SH-SY5Y (cell line): ENCODE data around the gene KCNQ1OT1.
A peak's percentile ranks its signal among the peaks of the same experiment; 100 is the strongest.

Source experiments
- GATA2 ChIP-seq: IDR thresholded peaks from 2 replicates; pipeline ENCODE4 v1.6.1; 2011; ENCODE audit warnings: mild to moderate bottlenecking, low read depth, low read length
- GATA3 ChIP-seq: IDR thresholded peaks from 2 replicates; pipeline ENCODE4 v1.6.1; 2011; ENCODE audit warnings: low read depth, mild to moderate bottlenecking, low read length, moderate library complexity

Gene KCNQ1OT1

DNA sequence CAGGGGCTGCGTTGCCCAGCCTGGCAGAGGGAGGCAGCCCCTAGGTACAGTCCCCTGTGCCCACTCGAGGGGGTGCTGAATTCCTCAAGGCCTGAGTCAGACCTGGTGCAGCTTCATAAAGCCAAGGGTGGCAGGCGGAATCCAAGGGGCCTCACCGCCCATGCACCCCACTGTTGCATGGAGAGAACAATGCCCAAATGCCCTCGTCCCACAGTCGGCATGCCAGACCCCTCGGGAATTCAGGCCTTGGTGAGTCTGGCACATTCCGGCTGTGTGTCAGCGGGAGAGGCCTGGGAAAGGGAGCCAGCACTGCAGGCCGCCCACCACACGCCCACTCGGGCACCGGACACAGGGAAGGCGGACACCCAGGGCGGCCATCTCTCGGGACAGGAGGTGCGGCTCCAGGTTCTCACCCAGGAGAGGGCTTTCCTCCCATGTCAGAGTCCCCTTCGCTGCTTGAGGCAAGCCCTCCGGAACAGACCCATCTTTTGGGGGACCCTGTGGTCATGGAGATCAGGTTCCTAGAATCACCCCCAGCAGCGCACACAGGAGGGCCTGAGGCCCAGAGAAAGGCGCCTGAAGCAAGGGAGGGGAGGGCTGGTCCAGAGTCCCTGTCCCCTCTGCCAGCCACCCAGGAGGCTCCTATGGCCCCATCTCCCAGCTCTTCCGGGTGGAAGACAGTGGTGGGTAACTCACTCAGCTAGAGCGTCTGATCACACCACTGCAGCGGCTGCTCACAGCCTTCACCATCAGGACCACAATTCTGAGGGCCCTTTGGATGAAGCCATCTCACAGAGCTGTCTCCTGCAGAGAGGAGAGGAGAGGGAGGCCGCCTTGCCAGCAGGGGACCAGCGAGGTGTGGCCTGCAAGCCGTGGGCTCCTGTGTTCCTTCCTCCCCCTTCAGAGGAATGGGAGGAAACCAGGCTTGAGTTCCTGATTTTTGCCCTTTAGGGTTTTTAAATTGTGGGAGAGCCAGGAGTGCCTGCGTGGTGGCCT is 31.6 kb upstream of the KCNQ1OT1 start:
- TF ChIP-seq GATA2 = no peak
- TF ChIP-seq GATA3 = no peak

DNA sequence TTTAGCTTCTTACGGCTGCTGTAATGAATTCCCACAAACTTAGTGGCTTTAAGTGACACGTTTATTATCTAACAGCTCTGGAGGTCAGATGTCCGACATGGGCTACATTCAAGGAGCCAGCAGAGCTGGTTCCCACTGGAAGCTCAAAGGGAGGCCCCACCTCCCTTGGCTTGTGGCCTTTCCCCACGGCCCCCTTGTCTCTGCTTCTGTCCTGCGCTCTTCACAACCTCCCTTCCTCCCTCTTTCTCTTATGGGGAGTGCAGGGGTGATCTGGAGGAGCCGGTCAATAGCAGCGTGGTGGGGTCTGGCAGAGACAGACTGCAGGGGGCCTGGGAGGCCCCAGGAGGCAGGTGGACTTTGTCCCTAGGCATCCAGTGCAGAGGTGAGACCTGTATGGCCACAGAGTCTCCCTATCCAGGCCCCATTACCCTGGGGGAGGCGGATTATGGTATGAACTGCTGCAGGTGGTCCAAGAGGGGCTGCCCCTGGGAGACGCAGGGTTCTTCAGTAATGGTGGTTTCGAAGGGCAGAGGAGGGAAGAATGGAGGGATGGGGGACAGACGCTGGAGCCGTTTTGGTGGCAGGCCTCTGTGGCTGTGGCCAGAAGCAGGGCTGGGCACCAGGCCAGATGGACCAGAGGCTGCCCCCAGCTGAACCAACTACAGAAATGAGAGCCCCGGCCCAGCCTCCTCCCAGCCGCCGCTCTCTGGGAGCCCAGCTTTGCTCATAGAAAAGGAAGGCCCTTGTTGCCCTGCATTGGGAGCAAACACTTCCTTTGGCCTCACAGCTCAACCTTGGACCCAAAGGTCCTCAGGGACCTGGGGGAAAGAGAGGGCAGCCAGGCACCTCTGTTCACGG is 30.7 kb upstream of the KCNQ1OT1 start:
- TF ChIP-seq GATA2 (no peak), GATA3 (no peak)

DNA sequence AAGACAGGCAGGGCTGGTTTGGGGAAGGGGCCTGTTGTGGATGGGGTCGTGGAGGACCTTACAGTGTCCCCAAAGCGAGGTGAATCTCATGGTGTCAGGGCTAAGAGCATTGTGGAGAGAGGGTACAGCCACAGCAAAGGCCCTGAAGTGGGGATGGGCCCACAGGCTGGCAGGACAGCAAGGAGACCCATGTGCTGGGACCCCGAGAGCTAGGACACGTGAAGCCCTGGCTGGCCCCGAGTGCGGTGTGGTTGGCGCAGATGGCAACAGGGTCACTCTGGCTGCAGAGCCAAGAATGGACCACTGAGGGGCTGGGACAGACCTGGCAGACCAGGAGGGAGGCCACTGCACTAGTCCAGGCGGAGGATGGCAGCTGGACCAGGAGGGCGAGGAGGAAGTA is 30.0 kb upstream of the KCNQ1OT1 start:
- TF ChIP-seq GATA2 (no peak), GATA3 (no peak)

DNA sequence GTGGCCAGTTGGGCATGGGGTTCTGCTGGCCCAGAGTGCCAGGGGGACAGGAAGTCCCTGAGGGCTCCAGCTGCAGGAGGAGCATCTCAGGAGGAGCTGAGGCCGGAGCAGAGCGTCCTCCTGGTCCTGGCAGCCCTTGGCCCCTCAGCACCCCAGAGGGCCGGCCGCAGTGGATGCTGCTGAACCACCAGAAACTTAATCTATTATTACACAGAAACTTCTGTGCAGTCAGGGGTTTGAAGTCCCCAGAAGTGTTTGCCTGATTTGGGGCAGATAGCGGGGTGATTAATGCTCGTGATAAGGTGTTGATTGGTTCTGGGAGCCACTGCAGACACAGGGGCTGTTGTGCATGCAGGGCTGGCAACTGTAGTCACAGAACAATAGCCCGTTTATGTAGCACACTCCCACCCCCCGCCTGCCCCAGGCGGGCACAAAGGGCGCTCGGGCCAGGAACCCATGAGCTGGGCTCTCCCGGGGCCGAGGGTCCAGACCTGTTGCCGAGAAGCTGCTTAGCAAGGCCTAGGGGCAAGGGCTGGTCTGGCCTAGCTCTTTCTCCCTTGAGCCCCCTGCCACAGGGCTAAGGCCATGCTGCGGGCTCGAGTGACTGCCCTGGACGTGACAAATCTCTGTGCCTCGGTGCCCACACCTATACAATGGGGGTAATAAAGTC is 29.0 kb upstream of the KCNQ1OT1 start:
- TF ChIP-seq GATA2 (peak; percentile 92), GATA3 (no peak)

DNA sequence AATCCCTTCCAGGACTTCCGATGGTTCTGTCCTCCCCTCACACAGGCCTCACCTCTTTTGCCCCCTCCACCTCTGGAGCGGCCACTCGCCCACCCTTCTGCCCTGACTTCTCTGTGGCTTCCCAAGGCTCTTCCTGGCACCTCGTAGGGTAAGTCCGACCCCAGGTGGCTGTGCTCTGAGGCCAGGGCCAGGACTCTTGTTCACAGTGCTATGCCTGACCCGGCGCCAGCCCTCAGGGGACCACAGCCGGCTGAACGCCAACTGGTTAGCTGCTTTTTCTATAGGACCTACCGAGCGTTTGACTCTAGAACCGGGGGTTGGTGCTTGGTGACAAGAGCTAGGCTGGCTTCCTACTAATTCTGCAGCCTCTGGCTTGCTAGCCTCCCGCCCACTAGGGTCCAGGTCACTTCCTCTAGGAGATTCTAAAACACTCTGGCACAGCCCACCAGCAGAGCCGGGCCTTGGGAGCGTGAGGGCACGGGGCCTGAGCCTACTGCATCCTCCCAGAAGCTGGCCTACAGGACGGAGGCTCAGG is 28.4 kb upstream of the KCNQ1OT1 start:
- TF ChIP-seq GATA2 = no peak
- no peak for TF ChIP-seq GATA3

DNA sequence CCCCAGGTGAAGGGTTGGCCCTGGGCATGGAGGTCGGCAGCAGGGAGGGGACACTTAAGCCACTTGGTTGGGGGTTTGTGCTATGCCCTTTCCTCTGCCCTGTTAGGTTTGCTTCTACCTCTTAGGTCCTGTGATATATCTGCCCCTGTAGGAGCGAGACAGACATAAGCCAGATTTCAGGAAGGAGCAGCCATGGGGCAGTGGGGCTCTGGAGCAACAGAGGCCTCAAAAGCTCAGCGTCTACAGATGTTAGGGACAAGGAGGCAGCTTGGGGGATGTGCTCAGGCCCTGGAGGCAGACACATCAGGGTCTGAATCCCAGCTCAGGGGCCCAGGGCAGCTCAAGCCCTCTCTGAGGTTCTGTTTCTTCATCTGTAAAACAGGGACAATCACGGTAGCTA is 27.2 kb upstream of the KCNQ1OT1 start:
- no peak for TF ChIP-seq GATA3
- no peak for TF ChIP-seq GATA2

DNA sequence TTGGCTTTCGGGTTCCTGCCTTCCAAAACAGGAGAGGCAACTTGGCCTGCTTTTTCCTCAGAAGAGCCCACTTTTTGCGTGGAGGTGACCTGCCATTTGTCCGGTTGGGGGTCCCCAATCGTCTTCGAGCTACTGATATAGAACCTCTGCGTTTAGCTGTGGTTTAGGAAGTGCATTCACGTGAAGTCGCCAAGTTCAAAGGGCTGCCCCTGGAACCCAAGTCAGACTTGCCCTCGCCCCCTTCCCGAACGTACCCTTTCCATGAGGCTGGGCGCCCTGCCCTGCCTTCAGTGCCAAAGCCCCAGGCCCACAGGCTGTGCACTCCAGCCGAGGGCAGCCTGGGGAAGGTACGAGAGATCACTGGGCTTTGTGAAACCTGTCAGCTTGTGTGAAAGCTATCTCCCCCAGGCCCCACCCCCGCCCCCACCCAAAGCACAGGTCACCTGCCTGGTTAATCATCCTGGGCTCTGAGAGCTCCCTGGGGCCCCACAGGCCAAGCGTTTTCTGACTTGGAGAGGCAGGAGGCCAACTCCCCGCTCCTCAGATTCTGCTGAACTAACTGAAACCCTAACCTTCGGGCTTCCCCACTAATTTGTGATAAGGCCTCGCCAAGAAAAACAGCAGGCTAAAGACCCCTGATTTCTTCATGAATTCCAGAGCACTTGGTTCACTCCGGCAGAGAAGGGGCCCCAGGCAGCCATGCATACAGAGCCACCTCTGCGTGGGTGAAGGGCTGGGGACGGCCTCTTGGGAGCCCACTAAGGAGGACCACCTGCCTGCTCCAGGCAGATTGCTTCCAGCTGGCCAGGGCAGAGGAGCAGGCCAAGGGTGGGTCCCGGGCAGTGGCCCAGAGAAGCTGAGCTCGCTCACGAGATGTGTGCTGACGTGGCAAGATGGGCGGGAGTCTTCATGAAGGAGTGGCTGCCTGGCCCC is 25.8 kb upstream of the KCNQ1OT1 start:
- TF ChIP-seq GATA2 (no peak), GATA3 (no peak)

DNA sequence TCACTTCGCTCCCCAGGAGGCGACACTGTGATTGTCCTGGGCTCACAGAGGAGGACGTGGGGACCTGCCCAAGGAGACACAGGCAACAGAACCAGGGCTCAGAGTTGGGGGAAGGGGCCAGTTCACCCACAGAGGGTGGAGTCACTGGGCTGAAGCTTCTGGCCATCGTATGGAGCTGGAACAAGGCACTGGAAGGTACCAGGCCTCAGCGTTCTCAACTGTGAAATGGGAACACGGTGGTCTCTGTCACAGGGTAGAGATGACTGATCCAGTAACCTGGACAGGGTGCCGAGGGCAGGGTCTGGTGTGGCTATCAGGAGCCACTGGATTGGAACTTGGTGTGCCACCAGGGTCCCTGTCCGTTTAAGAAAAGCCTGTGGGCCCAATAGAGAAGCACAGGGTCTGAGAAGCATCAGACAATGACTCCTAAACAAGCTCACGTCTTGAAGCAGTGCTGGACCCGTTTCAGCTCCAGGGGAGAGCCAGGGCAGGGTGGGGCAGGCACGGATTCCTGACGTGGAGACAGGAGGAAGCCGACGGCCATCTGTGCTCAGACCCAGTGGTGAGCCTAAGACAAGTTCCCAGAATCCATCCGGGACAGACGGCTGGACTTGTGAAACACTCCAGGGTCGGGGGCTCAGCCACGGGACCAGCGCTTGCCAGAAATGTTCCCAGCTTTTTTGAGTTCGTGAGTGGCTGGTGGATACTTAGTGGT is 25.0 kb upstream of the KCNQ1OT1 start:
- TF ChIP-seq GATA3 (no peak), GATA2 (no peak)

DNA sequence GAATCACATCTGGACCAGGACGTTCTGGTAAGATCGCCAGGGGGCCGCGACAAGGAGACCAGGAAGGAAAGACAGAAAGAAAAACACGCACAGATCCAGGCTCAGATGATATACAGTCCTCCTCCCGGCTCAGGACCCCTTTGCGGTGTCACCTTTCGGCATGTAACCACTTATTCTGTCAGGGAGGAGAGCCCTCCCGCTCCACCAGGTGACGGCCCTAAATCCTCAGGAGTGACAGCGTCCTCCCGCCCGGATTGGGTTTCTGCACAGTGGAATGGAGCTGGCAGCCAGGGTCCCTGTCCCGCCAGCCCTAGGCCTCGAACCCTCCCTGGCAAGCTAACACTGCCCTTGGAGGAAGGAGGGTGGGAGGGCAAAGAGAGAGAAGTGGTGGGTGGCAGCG is 24.3 kb upstream of the KCNQ1OT1 start:
- no peak for TF ChIP-seq GATA2
- TF ChIP-seq GATA3 = no peak

DNA sequence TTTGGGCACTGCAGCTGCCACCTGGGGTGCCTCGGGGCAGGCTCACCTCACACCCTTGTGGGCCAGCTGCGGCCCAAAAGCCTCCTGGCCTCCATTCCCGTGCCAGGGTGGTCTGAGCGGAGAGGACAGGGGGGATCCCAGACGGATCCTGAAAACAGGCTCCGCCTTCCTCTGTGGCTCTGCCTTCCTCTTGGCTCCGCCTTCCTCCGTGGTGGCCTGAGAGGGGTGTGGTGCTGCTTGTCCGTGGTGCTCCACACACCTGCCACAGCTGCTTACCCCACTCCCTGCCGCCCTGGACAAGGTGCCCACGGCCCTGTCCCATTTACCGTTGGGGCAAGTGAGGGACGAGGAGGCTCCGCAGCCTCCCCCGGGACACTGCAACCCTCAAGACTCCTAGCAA is 23.2 kb upstream of the KCNQ1OT1 start:
- TF ChIP-seq GATA2 (no peak), GATA3 (no peak)

DNA sequence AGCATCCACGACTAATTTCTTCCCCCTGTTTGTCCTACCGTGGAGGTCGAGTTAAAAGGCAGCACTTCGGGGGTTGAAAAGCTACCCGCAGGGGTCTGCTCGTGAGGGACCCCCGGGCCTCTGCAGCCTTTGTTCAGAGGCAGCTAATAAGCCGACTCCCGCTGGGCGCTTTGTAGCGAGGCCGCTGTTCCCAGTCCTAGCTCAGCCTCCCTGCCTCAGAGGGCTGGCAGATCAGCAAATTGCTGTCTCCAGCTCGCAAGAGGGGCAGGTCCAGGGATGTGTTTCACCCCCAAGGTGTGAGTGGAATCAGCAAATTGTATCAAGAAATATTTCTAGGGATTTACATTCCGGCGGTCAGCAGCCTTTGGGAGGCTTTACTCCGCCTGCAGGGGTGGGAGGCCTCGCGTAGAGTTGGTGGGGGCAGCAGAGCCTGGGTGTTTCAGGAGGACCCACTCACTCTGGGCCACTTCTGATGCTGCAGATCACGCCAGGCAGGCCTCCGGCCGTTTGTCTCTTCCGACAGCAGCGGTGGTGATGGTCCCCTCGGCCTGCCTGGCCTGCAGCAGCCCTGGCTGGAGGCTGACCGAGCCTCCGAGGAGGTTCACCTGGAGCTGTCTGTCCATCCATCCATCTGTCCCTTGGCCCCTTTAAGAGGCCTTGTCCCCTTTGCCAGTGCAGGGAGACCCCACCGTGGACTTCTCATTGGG is 21.6 kb upstream of the KCNQ1OT1 start:
- TF ChIP-seq GATA3 (no peak), GATA2 (no peak)
